IMR-90 (cell line): ENCODE measurements around the gene KLHL2.

Experiments
- CEBPB ChIP-seq: IDR thresholded peaks from 2 replicates; pipeline ENCODE4 v1.6.1; 2012; ENCODE audit warnings: low read depth, low read length, improper control_type of control experiment
- FOS ChIP-seq: fragments of 150-350 bp; IDR thresholded peaks from 2 replicates; pipeline ENCODE4 v1.6.1; 2016; ENCODE audit warnings: low read depth, low read length
- MAFK ChIP-seq: IDR thresholded peaks from 2 replicates; pipeline ENCODE4 v1.6.1; 2012; ENCODE audit warnings: low read depth, low read length, improper control_type of control experiment
- MAZ ChIP-seq: IDR thresholded peaks from 2 replicates; pipeline ENCODE4 v1.6.1; 2012; ENCODE audit warnings: low read depth, mild to moderate bottlenecking, low read length, improper control_type of control experiment, moderate library complexity, borderline replicate concordance
- MXI1 ChIP-seq: IDR thresholded peaks from 2 replicates; pipeline ENCODE4 v1.6.1; 2012; ENCODE audit warnings: low read depth, mild to moderate bottlenecking, low read length, moderate library complexity, borderline replicate concordance
- NFE2L2 ChIP-seq: fragments of 150-350 bp; IDR thresholded peaks from 2 replicates; pipeline ENCODE4 v1.6.1; 2016; ENCODE audit warnings: low read depth, mild to moderate bottlenecking, low read length
- POLR2A ChIP-seq: IDR thresholded peaks from 2 replicates; pipeline ENCODE4 v1.6.1; 2012; ENCODE audit warnings: mild to moderate bottlenecking, low read depth, low read length
- RAD21 ChIP-seq: IDR thresholded peaks from 2 replicates; pipeline ENCODE4 v1.6.1; 2012; ENCODE audit warnings: low read length, improper control_type of control experiment
- RCOR1 ChIP-seq: IDR thresholded peaks from 2 replicates; pipeline ENCODE4 v1.6.1; 2012; ENCODE audit warnings: mild to moderate bottlenecking, low read length, improper control_type of control experiment; ENCODE audit not compliant: insufficient replicate concordance
- RFX5 ChIP-seq: IDR thresholded peaks from 2 replicates; pipeline ENCODE4 v1.8.0; 2012; ENCODE audit warnings: low read depth, mild to moderate bottlenecking, low read length, moderate library complexity
- SMC3 ChIP-seq: fragments of 150-350 bp; IDR thresholded peaks from 2 replicates; pipeline ENCODE4 v1.6.1; 2016; ENCODE audit warnings: low read depth, mild to moderate bottlenecking, antibody characterized with exemption, low read length, moderate library complexity
- TF ChIP-seq, protein P1 (sequence below): conservative IDR thresholded peaks from 2 replicates; pipeline ENCODE4 v1.5.1; 2012; ENCODE audit warnings: mild to moderate bottlenecking, low read depth, low read length, improper control_type of control experiment
- TF ChIP-seq, protein P2 (sequence below): fragments of 150-350 bp; IDR thresholded peaks from 2 replicates; pipeline ENCODE4 v1.6.1; 2016; ENCODE audit warnings: low read depth, mild to moderate bottlenecking, low read length, moderate library complexity, borderline replicate concordance
- TF ChIP-seq, protein P3 (sequence below): fragments of 150-350 bp; IDR thresholded peaks from 2 replicates; pipeline ENCODE4 v1.6.1; 2017; ENCODE audit warnings: mild to moderate bottlenecking, antibody characterized with exemption, low read length, low read depth

DNA sequence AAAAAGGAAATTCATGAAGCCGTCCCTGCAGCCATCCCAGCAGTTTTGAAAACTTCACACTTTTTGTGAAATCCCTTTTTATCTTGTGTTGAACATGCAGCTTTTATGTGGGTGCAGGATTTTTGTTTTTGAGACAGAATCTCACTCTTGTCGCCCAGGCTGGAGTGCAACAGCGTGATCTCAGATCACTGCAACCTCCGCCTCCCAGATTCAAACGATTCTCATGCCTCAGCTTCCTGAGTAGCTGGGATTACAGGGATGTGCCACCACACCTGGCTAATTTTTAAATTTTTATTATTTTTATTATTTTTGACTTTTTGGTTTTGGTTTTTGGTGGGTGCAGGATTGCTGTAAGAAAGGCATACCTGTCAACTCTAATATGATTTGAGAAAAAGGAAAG, 112.1 kb downstream of the KLHL2 start:
- TF ChIP-seq, protein P1, sequence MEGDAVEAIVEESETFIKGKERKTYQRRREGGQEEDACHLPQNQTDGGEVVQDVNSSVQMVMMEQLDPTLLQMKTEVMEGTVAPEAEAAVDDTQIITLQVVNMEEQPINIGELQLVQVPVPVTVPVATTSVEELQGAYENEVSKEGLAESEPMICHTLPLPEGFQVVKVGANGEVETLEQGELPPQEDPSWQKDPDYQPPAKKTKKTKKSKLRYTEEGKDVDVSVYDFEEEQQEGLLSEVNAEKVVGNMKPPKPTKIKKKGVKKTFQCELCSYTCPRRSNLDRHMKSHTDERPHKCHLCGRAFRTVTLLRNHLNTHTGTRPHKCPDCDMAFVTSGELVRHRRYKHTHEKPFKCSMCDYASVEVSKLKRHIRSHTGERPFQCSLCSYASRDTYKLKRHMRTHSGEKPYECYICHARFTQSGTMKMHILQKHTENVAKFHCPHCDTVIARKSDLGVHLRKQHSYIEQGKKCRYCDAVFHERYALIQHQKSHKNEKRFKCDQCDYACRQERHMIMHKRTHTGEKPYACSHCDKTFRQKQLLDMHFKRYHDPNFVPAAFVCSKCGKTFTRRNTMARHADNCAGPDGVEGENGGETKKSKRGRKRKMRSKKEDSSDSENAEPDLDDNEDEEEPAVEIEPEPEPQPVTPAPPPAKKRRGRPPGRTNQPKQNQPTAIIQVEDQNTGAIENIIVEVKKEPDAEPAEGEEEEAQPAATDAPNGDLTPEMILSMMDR = no peak
- no peak for TF ChIP-seq POLR2A
- TF ChIP-seq, protein P2, sequence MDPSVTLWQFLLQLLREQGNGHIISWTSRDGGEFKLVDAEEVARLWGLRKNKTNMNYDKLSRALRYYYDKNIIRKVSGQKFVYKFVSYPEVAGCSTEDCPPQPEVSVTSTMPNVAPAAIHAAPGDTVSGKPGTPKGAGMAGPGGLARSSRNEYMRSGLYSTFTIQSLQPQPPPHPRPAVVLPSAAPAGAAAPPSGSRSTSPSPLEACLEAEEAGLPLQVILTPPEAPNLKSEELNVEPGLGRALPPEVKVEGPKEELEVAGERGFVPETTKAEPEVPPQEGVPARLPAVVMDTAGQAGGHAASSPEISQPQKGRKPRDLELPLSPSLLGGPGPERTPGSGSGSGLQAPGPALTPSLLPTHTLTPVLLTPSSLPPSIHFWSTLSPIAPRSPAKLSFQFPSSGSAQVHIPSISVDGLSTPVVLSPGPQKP = no peak
- no peak for TF ChIP-seq MAZ
- TF ChIP-seq, protein P3, sequence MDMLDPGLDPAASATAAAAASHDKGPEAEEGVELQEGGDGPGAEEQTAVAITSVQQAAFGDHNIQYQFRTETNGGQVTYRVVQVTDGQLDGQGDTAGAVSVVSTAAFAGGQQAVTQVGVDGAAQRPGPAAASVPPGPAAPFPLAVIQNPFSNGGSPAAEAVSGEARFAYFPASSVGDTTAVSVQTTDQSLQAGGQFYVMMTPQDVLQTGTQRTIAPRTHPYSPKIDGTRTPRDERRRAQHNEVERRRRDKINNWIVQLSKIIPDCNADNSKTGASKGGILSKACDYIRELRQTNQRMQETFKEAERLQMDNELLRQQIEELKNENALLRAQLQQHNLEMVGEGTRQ = no peak
- TF ChIP-seq CEBPB = no peak
- no peak for TF ChIP-seq RCOR1
- TF ChIP-seq RAD21 = no peak
- no peak for TF ChIP-seq NFE2L2
- no peak for TF ChIP-seq MAFK
- TF ChIP-seq MXI1 = no peak
- TF ChIP-seq RFX5 = no peak
- TF ChIP-seq FOS = no peak
- TF ChIP-seq SMC3 = no peak
